NB4 (cell line): Measurements from ENCODE around the gene CUX1.

Source experiments
- POLR2A ChIP-seq: IDR thresholded peaks from 2 replicates; pipeline ENCODE4 v1.6.1; 2011; ENCODE audit warnings: mild to moderate bottlenecking; ENCODE audit not compliant: insufficient read length; ENCODE audit errors: extremely low read depth
- TF ChIP-seq, protein P1 (sequence below): IDR thresholded peaks from one replicate; pipeline ENCODE4 v1.5.1; 2012; ENCODE audit warnings: low read depth, low read length
- TF ChIP-seq, protein P2 (sequence below): IDR thresholded peaks from 2 replicates; pipeline ENCODE4 v1.6.1; 2011; ENCODE audit warnings: low read depth, low read length

DNA sequence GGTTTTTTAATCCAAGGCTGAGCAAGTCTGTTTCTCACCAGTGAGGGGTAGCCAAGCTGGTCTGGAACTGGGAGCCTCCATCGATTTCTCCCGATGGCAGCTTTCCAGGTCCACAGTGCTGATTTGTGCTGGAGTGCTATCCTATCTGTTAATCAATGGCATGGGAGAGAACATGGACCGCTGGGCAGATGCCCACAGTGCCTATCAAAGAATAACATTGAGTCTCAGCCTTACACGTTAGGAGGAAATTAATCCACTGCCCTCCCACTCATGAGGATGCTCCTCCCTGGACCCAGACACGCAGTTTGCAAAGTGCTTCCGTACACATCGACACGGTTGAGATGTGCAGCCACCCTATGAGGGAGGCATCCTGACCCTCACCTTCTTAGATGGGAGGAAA is 36.0 kb upstream of the CUX1 start:
- TF ChIP-seq, protein P1, sequence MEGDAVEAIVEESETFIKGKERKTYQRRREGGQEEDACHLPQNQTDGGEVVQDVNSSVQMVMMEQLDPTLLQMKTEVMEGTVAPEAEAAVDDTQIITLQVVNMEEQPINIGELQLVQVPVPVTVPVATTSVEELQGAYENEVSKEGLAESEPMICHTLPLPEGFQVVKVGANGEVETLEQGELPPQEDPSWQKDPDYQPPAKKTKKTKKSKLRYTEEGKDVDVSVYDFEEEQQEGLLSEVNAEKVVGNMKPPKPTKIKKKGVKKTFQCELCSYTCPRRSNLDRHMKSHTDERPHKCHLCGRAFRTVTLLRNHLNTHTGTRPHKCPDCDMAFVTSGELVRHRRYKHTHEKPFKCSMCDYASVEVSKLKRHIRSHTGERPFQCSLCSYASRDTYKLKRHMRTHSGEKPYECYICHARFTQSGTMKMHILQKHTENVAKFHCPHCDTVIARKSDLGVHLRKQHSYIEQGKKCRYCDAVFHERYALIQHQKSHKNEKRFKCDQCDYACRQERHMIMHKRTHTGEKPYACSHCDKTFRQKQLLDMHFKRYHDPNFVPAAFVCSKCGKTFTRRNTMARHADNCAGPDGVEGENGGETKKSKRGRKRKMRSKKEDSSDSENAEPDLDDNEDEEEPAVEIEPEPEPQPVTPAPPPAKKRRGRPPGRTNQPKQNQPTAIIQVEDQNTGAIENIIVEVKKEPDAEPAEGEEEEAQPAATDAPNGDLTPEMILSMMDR, result no peak
- no peak for TF ChIP-seq POLR2A
- TF ChIP-seq, protein P2, sequence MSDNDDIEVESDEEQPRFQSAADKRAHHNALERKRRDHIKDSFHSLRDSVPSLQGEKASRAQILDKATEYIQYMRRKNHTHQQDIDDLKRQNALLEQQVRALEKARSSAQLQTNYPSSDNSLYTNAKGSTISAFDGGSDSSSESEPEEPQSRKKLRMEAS, result no peak
